ENCODE results near the gene TMEM106A. TPM values are rescaled to one million over a fixed set of nuclear protein-coding genes. Genes with fewer than 3 reads are reported as not detected.
"Not testable (repeated sequence)": the region's sequence is repeated elsewhere in the genome, so short reads cannot be mapped to it uniquely, and the experiment has no call there.

Gene TMEM106A
- total RNA-seq, 2 donors from 2014 or later = 2.6 to 8.0 TPM

GRCh38 chr17:43220511-43221125, 8.9 kb downstream of the TMEM106A start:
- Histone ChIP-seq H3K36me3 (peaks cover 0 to 5% of the 10 kb centered on the region in 2 donors), H3K4me1 (replicated peaks) (no peaks in the 10 kb centered on the region), H3K27me3 (replicated peaks; ENCODE audit: insufficient read depth) (no peaks in the 10 kb centered on the region), H3K27ac (no peak overlapping the region), H3K9me3 (no peaks in the 10 kb centered on the region), H3K4me3 (no peak overlapping the region)
- no peak for DNase-seq (ENCODE audit: low spot score)
- TF ChIP-seq POLR2A (IDR thresholded peaks at IDR 0.05) (no peak), POLR2AphosphoS5 (IDR thresholded peaks at IDR 0.05) (no peak), CTCF (IDR thresholded peaks at IDR 0.05) (no peak)
- 85% methylated on average over 9 of the region's 9 CpGs for WGBS
- intact Hi-C loops (cut with DNase I) = no loop called here

DNA sequence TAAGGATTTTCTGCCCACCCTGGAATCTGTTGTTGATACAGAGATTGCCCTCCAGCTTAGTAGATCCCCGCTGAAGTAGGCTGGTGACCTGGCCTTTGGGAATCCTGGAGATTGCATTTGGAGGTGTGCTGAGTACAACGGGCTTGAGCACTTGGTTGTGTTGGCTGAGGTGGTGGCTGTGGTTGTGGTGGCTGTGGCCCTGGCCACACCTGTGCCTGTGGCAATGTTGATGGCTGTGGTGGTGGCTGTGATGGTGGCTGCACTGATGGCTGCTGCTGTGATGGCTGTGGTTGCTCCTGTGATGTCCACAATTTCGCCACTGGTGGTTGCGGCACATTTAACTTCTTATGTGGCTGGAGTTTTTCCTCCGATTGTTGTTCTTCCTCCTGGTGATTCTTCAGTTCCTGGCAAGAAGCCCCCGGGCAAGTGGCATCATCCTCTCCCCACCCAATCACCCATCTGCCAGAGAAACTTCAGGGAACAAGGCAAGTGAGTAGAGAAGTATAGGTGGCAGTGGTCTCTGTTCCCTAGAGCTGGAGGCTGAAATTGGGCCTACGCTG, 12.6 kb downstream of the TMEM106A start:
- 93% methylated on average over 7 of the region's 7 CpGs for WGBS
- Histone ChIP-seq H3K27me3 (replicated peaks; ENCODE audit: insufficient read depth) (no peaks in the 10 kb centered on the region), H3K9me3 (no peaks in the 10 kb centered on the region), H3K4me1 (replicated peaks) (no peaks in the 10 kb centered on the region), H3K27ac (no peak overlapping the region), H3K36me3 (no peaks in the 10 kb centered on the region), H3K4me3 (no peak overlapping the region)
- TF ChIP-seq CTCF (IDR thresholded peaks at IDR 0.05) = no peak
- TF ChIP-seq POLR2A (IDR thresholded peaks at IDR 0.05) = no peak
- TF ChIP-seq POLR2AphosphoS5 (IDR thresholded peaks at IDR 0.05) = no peak
- DNase-seq (ENCODE audit: low spot score) = no peak
- intact Hi-C loops (cut with DNase I) = no loop called here

DNA sequence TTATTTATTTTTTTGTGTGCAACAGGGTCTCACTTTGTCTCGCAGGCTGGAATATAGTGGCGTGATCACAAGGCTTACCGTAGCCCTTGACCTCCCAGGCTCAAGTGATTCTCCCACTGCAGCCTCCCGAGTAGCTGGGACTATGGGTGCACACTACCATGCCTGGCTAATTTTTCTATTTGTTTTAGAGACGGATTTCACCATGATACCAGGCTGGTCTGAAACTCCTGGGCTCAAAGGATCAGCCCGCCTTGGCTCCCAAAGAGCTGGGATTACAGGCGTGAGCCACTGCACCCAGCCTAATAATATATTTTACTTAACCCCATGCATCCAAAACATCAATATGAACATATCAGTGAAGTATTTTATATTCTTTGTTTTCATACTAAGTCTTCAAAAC, 14.7 kb downstream of the TMEM106A start:
- no peak overlapping the region for H3K27ac ChIP-seq

GRCh38 chr17:43228020-43228782, 16.5 kb downstream of the TMEM106A start, which contains the start of gene CCDC200:
Gene CCDC200, minus strand, starts transcription at chr17:43228623. Its CDS starts 69 bp downstream, at chr17:43228554.
- DNase-seq (ENCODE audit: low spot score); H3K36me3 ChIP-seq; H3K4me3 ChIP-seq; H3K4me1 ChIP-seq (replicated peaks); H3K9me3 ChIP-seq; intact Hi-C loops (cut with DNase I); H3K27ac ChIP-seq; H3K27me3 ChIP-seq (replicated peaks; ENCODE audit: insufficient read depth): not testable (repeated sequence)
- WGBS = no CpG with 5 or more reads among the region's 7 CpGs

More for the DNA sequence above, 14.7 kb downstream of the TMEM106A start:
- 93% methylated on average over 7 of the region's 7 CpGs for WGBS
- Histone ChIP-seq H3K27me3 (replicated peaks; ENCODE audit: insufficient read depth) (no peaks in the 10 kb centered on the region), H3K9me3 (no peaks in the 10 kb centered on the region), H3K36me3 (no peaks in the 10 kb centered on the region), H3K4me3 (no peak overlapping the region), H3K4me1 (replicated peaks) (no peaks in the 10 kb centered on the region)
- no peak for DNase-seq (ENCODE audit: low spot score)
- TF ChIP-seq POLR2AphosphoS5 (IDR thresholded peaks at IDR 0.05) (no peak), CTCF (IDR thresholded peaks at IDR 0.05) (no peak), POLR2A (IDR thresholded peaks at IDR 0.05) (no peak)
- intact Hi-C loops (cut with DNase I) = no loop called here

DNA sequence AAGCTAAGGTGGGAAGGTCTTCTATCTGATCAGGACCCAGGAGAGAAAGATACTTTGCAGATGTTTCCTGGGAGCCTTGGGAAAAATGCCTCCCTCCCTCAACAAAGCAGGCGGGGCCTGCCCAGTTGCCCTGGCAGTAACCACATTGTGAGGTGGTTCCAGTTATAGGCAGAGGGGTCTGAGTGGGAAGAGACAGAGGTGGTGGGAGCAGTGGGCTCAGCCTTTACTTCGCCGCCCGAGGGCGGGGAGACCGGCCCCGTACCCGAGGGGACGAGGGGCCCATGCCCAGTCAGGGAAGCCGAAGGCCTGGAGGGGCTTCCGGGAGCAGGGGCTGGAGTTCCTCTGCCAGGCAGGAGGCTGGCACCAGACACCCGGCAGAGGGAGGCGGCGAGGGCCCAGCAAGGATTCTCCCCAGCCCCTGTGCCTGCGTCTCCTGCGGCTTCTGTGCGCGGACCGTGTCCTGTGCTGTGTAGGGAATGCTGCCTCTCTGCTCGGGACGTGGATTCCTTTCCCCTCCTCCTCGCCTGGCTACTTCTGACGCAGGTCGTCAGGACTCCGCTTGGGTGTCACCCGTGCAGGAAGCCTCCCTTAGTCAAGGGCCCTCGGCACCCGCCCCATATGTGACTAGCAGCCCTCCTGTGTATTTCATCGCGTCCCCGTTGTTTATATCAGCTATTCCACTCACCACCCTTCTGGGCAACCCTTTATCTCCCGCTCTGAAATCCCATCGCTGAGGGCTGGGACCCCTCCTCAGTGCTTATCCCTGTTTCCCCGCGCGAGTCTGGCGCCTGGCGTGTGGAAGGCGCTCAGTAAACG, 19.7 kb downstream of the TMEM106A start:
- 63% methylated on average over 19 of the region's 40 CpGs for WGBS
- H3K36me3 ChIP-seq; H3K4me3 ChIP-seq; H3K27me3 ChIP-seq (replicated peaks; ENCODE audit: insufficient read depth); H3K9me3 ChIP-seq; intact Hi-C loops (cut with DNase I); DNase-seq (ENCODE audit: low spot score); H3K4me1 ChIP-seq (replicated peaks): not testable (repeated sequence)
- H3K27ac ChIP-seq = peak overlapping the region; percentile 0 to 65

DNA sequence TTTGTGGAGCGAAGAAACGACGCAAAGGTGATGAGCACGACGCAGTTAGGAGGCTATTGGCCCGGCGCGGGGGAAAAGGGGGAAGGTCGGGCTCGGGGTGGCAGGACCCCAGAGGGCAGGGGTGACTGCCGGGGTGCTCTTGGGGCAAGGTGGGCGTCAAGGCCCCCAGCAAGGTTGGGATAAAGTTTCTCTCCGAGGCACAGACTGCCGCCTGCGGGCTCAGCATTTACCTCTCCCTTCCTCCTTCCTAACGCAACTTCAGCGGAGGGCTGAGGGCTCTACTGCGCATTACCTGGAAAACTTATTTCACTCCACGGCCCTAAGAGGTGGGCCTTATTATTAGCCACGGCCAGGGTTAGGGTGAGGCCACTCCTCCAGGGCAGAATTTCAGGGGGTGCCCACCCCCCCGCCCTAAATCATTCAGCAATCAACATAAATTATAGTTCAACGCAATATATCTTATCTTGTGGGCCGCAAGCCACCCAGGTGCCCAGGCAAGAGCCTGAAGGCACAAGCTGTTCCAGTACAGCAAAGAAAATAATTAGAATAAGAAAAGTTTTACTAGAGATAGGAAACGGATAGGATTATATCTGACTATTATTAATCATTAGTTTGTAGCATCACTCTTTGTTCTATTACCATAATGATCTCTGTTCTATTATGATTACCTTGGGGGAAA, 20.5 kb downstream of the TMEM106A start:
- 69% methylated on average over 23 of the region's 24 CpGs for WGBS
- H3K4me3 ChIP-seq; H3K27me3 ChIP-seq (replicated peaks; ENCODE audit: insufficient read depth); H3K36me3 ChIP-seq; H3K9me3 ChIP-seq; H3K4me1 ChIP-seq (replicated peaks); intact Hi-C loops (cut with DNase I): not testable (repeated sequence)
- peak overlapping the region in 1 of 2 donors; percentile 0 for H3K27ac ChIP-seq
- DNase-seq (ENCODE audit: low spot score) = peak; percentile 73

DNA sequence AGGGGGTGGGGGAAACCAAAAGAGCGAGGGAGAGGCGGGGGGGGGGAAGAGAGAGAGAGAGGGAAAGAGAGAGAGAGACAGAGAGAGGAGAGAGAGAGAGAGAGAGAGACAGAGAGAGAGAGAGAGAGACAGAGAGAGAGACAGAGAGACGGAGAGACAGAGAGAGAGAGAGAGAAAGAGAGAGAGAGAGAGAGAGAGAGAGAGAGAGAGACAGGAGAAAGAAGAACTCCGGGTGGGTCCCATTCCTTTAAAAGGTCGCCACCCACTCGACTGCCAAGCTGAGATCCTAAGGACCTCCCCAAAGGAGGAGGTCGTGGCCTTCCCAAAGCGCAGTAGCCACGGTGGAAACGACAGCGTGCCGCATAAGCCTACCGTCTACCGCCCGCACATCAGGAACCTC, 21.6 kb downstream of the TMEM106A start:
- H3K4me3 ChIP-seq; H3K27me3 ChIP-seq (replicated peaks; ENCODE audit: insufficient read depth); intact Hi-C loops (cut with DNase I); DNase-seq (ENCODE audit: low spot score); H3K27ac ChIP-seq; H3K9me3 ChIP-seq; H3K4me1 ChIP-seq (replicated peaks); H3K36me3 ChIP-seq: not testable (repeated sequence)
- WGBS = no CpG with 5 or more reads among the region's 15 CpGs

- H3K36me3 ChIP-seq; H3K4me3 ChIP-seq; intact Hi-C loops (cut with DNase I); H3K4me1 ChIP-seq (replicated peaks); H3K27me3 ChIP-seq (replicated peaks; ENCODE audit: insufficient read depth); DNase-seq (ENCODE audit: low spot score); H3K27ac ChIP-seq; H3K9me3 ChIP-seq: not testable (repeated sequence)
- no CpG with 5 or more reads among the region's 31 CpGs for WGBS
These were observed 22.2 kb downstream of the TMEM106A start, which contains the start of gene RNU2-1 for GRCh38 chr17:43233877-43234276. Gene RNU2-1, minus strand, starts transcription at chr17:43233977.

Measured in prostate gland (tissue), 2 donors.